Stimulated activated effector memory CD8-positive, alpha-beta T cell treated with anti-CD3 and anti-CD28 coated beads, Interleukin-12 subunit alpha, Interleukin-12 subunit beta, amount 100 ng/mL, for 72 hours (primary cell): ENCODE data around the gene KCNJ14.
A peak's percentile ranks its signal among the peaks of the same experiment; 100 is the strongest.

Experiments used
- ATAC-seq: fragments of 150-1000 bp; cut with Tn5 transposase; 2 replicates; pipeline ENCODE4 v1.10.0; 2021
- DNase-seq, 2 donors: peaks; one replicate each; pipeline ENCODE4 v3.0.0; 2021 to 2022; ENCODE audit warnings: low spot score in 2 of 2
- H3K27ac Mint-ChIP-seq: one replicate; pipeline ENCODE4 v1.8.0; 2022; ENCODE audit warnings: mild to moderate bottlenecking, mixed read lengths
- H3K36me3 Mint-ChIP-seq: one replicate; pipeline ENCODE4 v1.8.0; 2022; ENCODE audit warnings: mild to moderate bottlenecking, mixed read lengths
- H3K4me1 Mint-ChIP-seq: one replicate; pipeline ENCODE4 v1.8.0; 2022; ENCODE audit warnings: mixed read lengths
- H3K4me3 Mint-ChIP-seq: one replicate; pipeline ENCODE4 v1.8.0; 2022; ENCODE audit warnings: mild to moderate bottlenecking, mixed read lengths
- H3K9me3 Mint-ChIP-seq: one replicate; pipeline ENCODE4 v1.8.0; 2022; ENCODE audit warnings: mixed read lengths

Gene KCNJ14

DNA sequence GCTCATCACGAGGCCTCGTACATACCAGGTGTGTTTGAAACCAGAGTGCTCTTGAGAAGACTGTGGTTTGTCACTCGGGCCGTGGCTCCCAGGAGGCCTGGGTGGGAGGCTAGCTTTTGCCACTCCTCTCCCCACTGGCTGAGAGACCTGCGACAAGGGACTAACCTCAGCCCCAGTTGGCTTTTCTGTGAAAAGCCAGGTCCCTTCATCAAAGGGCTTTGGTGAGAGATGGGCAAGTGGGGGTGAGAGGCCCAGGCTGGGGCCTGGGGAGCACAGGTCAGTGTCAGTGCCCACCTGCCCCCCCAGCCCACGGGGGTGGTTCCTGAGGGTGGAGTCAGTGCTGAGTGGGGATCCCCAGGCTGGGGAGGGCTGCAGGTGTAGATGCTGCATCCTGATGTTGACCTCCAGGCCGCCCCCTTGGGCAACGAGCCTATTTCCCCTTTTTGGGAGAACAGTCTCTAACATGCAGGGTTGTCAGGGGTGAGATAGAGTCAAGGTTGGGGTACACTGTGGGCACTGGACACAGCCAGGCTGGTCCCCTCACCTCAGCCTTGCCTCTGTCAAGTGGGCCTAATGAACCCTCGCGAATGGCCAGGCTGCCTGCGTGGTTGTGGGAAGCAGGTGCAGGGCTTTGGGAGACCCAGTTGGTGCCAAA, 661 bp downstream of the KCNJ14 start:
- Mint-ChIP-seq H3K27ac (no peak overlapping the region), H3K9me3 (no peaks in the 10 kb centered on the region), H3K4me3 (no peak overlapping the region), H3K4me1 (peaks cover 25% of the 10 kb centered on the region), H3K36me3 (peaks cover 88% of the 10 kb centered on the region)
- peak; percentile 16 for ATAC-seq
- DNase-seq, result no peak

DNA sequence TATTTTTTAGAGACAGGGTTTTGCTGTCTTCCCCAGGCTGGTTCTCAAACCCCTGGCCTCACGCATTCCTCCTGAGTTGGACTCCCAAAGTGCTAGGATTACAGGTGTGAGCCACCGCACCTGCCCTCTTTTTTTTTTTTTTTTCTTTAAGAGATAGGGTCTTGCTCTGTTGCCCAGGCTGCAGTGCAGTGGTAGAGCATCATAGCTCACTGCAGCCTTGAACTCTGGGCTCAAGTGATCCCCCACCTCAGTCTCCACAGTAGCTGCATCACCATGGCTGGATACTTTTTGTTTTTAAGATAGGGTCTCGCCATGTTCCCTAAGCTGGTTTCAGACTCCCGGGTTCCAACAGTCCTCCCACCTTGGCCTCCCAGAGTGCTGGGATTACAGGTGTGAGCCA, 1.5 kb downstream of the KCNJ14 start:
- peaks cover 86% of the 10 kb centered on the region for H3K36me3 Mint-ChIP-seq
- no peak overlapping the region for H3K4me3 Mint-ChIP-seq
- ATAC-seq, result no peak
- H3K4me1 Mint-ChIP-seq, result peaks cover 17% of the 10 kb centered on the region
- H3K27ac Mint-ChIP-seq, result no peak overlapping the region
- no peaks in the 10 kb centered on the region for H3K9me3 Mint-ChIP-seq
- DNase-seq, result no peak

DNA sequence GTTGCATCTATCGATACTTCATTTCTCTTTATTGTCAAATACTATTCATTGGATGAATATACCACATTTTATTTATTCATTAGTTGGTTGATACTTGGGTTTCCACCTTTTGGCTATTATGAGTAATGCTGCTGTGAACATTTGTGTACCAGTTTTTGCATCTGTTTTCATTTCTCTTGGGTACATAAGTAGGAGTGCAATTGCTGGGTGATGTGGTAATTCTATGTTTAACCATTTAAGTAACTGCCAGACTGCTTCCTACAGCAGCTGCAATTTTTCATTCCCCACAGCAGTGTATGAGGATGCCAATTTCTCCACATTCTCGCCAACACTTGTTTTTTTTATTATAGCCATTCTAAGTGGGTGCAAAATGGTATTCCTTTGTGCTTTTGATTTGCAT, 2.6 kb downstream of the KCNJ14 start:
- Mint-ChIP-seq H3K4me3 (no peak overlapping the region), H3K36me3 (peaks cover 82% of the 10 kb centered on the region), H3K27ac (no peak overlapping the region), H3K9me3 (no peaks in the 10 kb centered on the region), H3K4me1 (peaks cover 13% of the 10 kb centered on the region)
- DNase-seq, result no peak
- no peak for ATAC-seq

DNA sequence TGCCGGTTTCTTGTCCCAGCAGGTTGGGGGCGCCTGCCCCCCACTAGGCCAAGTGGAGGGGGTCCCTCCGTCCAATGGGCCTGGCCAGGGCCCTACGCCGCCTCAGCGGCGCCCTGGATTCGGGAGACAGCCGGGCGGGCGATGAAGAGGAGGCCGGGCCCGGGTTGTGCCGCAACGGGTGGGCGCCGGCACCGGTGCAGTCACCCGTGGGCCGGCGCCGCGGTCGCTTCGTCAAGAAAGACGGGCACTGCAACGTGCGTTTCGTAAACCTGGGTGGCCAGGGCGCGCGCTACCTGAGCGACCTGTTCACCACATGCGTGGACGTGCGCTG, 6.2 kb downstream of the KCNJ14 start:
- no peak overlapping the region for H3K27ac Mint-ChIP-seq
- H3K36me3 Mint-ChIP-seq, result peaks cover 52% of the 10 kb centered on the region
- no peaks in the 10 kb centered on the region for H3K9me3 Mint-ChIP-seq
- no peak overlapping the region for H3K4me3 Mint-ChIP-seq
- ATAC-seq (no peak), DNase-seq (no peak)
- H3K4me1 Mint-ChIP-seq, result peaks cover 19% of the 10 kb centered on the region

DNA sequence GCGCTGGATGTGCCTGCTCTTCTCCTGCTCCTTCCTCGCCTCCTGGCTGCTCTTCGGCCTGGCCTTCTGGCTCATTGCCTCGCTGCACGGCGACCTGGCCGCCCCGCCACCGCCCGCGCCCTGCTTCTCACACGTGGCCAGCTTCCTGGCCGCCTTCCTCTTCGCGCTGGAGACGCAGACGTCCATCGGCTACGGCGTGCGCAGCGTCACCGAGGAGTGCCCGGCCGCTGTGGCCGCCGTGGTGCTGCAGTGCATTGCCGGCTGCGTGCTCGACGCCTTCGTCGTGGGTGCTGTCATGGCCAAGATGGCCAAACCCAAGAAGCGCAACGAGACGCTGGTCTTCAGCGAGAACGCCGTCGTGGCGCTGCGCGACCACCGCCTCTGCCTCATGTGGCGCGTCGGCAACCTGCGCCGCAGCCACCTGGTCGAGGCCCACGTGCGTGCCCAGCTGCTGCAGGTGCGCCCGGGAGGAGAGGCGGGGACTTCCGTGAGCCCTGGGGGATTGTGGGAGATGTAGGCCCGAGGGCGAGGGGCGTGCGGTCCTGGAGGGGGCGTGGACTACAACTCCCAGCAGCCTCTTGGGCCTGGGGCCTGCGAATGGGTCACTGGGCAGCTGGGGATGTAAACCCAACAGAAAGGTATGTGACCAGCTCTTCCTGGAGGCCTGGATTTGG, 6.7 kb downstream of the KCNJ14 start:
- ATAC-seq, result no peak
- Mint-ChIP-seq H3K4me3 (no peak overlapping the region), H3K4me1 (peaks cover 19% of the 10 kb centered on the region), H3K9me3 (no peaks in the 10 kb centered on the region), H3K36me3 (peaks cover 47% of the 10 kb centered on the region), H3K27ac (no peak overlapping the region)
- no peak for DNase-seq

DNA sequence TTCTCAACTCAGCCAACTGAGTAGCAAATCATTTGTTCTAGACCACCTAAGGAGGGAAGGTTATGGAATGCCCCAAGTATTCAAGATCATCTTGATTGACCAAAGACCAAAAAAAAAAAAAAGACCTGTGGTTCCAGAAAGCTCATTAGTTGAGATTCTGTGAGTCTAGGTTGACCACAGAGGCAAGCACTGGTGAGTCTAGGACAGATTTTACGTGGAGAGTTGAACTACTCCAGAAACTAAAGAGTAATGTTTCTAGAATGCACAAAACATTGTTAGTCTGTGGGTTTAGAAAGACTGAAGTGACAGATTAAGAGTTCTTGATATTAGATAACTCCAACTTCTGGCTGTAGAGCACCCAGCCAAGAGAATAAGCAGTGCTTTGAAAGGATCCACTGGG, 9.8 kb downstream of the KCNJ14 start:
- Mint-ChIP-seq H3K27ac (peak overlapping the region; percentile 71), H3K9me3 (no peaks in the 10 kb centered on the region), H3K36me3 (peaks cover 31% of the 10 kb centered on the region), H3K4me3 (no peak overlapping the region), H3K4me1 (peaks cover 34% of the 10 kb centered on the region)
- no peak for DNase-seq
- peak; percentile 33 for ATAC-seq

DNA sequence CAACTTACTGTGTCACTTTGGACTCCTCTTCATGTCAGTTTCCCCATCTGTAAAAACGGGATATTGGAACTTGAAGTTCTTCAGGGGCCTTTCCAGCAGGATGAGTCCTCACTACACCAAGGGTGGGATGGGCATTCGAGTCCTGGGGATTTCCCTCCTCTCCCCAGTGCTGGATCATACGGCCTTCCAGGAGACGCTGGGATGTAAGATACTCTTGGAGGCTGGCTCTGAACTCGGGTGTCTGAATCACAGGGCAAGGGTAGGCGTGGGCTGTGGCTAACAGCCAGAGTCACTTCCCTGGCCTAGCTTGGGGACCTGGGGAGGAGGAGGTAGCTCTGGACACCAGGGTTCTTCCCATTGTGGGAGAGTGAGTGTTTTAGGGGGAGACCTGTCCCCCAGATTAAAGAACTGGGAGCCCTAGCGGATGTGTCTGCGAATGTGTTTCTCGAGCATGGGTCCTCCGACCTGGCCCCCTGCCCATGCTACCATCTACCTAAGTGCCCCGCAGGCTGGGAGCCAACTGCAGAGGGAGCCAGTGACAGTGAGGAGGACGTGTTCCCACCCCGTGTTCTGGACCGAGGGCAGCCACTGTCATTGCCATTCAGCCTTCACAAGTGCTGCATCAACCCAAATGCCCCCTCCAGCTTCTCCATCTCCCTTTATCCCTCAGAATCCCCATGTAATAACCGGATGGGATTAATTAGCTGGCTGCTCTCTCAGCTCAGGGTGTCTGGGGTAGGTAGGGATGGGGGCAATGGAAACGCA, 11.4 kb downstream of the KCNJ14 start:
- Mint-ChIP-seq H3K4me1 (peaks cover 41% of the 10 kb centered on the region), H3K4me3 (no peak overlapping the region), H3K27ac (no peak overlapping the region), H3K36me3 (peaks cover 35% of the 10 kb centered on the region), H3K9me3 (no peaks in the 10 kb centered on the region)
- ATAC-seq, result no peak
- no peak for DNase-seq

DNA sequence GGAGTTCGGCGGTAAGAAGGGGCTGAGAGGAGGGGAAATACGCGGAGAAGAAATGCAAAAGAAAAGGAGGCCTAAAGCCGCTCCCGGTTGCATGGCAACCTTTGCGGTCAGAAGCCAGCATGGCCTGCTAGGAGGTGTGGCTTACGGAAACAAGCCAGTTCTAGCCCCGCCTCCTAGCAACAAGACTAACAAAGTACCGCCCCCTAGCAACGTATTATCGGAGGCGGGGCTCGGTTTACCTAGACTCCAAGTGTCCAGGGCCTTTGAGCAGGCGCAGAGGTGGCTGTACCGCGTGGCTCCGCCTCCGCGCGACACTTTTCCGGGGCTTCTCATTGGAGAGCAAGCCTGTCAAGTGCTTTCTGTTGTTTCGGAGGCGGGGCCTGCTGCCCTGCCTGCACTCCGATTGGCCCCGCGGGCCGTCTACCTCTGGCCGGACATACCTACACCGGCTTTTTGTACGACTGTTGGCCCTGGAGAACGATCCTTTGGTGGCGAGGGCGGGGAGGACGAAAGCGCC, 13.5 kb downstream of the KCNJ14 start:
- peak overlapping the region; percentile 86 for H3K27ac Mint-ChIP-seq
- DNase-seq, result peak; percentile 94 to 99
- ATAC-seq, result peak; percentile 93

DNA sequence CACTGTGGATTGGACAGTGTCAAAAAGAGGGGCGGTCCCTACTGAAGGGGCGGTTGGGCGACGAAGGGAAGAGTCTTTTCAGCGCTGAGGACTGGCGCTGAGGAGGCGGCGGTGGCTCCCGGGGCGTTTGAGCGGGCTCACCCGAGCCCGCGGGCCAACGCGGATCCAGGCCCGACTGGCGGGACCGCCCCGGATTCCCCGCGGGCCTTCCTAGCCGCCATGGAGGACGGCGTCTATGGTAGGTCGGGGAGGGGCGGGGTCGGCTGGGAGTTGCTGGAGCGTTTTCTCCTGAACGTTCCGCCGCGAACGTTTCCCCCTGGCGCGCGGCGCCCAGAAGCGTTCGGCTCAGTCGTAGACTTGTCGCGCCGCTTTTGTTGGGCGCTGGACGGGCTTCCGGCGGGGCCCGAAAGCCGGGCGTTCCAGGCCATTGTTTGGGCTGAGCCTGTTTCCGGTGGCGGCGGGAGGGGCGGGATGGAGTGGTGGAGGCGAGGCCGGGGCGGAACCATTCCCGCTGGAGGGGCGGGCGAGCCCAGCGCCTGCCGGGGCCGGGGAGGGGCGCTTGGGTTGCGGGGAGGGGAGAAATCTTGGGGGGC, 14.0 kb downstream of the KCNJ14 start, which contains the start of gene CYTH2:
CYTH2 (plus strand) TSS at position 81 of the 593 bp plus-strand sequence; CDS start at position 220, 139 bp downstream.
- Mint-ChIP-seq H3K36me3 (peaks cover 52% of the 10 kb centered on the region), H3K27ac (peak within 1 kb of the TSS; percentile 86), H3K4me1 (peaks cover 35% of the 10 kb centered on the region), H3K9me3 (no peaks in the 10 kb centered on the region), H3K4me3 (peak within 1 kb of the TSS; percentile 85)
- ATAC-seq (peak; percentile 37), DNase-seq (peak in 1 of 2 donors; percentile 83)

More for the DNA sequence above, 13.5 kb downstream of the KCNJ14 start:
- Mint-ChIP-seq H3K4me3 (peak overlapping the region; percentile 85), H3K9me3 (no peaks in the 10 kb centered on the region), H3K36me3 (peaks cover 46% of the 10 kb centered on the region), H3K4me1 (peaks cover 37% of the 10 kb centered on the region)

DNA sequence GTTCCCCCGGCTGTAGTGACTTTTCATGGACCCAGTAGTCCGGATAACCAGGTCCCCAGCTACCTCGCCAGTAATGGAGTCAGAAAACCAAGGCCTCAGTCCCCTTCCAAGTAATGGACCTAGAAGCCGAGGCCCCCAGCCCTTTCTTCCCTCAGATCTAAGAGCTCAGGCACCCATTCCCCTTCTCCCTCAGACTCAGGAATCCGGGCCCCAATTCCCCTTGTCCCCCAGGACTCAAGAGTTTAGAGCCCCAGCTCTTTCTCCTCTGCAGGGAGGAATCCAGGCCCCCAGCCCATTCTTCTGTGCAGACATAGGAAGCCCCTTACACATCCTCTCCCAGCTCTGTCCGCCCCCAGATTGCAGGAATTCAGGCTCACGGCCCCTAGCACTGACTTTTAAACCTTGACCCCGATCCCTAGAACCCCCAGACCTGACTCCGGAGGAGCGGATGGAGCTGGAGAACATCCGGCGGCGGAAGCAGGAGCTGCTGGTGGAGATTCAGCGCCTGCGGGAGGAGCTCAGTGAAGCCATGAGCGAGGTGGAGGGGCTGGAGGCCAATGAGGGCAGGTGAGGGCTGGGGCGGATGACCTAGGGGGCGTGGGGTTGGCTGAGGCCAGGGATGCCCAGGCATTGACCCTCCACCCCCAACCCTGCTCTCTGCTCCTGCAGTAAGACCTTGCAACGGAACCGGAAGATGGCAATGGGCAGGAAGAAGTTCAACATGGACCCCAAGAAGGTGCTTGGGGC, 14.7 kb downstream of the KCNJ14 start:
- Mint-ChIP-seq H3K27ac (no peak overlapping the region), H3K36me3 (peaks cover 59% of the 10 kb centered on the region), H3K4me3 (peak overlapping the region; percentile 85), H3K4me1 (peaks cover 34% of the 10 kb centered on the region), H3K9me3 (no peaks in the 10 kb centered on the region)
- ATAC-seq, result no peak
- DNase-seq, result no peak

DNA sequence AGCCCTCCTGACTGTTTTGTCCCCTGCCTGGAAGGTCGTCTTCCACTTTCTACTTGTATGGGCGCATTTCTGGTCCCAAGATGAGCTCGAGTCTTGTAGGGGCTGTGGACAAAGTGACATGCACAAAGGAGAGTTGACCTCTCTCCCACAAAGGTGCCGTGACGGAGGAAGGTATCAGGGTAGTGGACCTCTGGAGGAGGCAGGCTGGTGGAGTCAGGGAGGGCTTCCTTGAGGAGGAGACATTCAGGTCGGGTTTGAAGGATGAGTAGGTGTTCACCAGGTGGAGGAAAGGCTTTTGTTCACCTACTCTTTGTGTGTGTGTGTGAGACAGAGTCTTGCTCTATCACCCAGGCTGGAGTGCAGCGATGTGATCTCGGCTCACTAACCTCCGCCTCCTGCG, 15.5 kb downstream of the KCNJ14 start:
- Mint-ChIP-seq H3K9me3 (no peaks in the 10 kb centered on the region), H3K36me3 (peaks cover 65% of the 10 kb centered on the region), H3K4me3 (peak overlapping the region; percentile 85), H3K4me1 (peaks cover 27% of the 10 kb centered on the region), H3K27ac (no peak overlapping the region)
- no peak for DNase-seq
- ATAC-seq, result no peak

DNA sequence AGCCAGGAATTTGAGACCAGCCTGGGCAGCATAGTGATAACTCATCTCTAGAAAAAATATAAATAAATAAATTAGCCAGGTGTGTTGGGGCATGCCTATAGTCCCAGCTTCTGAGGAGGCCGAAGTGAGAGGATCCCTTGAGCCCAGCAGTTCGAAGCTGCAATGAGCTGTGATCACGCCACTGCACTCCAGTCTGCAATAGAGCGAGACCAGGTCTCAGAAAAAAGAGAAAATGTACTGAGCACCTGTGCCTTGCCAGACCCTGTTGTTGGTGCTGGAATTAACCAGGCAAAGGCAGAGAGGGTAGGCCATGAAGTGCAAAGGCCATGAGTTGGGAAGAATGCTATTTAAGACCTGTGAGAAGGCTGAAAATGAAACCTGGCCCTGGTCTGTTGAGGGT, 16.5 kb downstream of the KCNJ14 start:
- peaks cover 73% of the 10 kb centered on the region for H3K36me3 Mint-ChIP-seq

DNA sequence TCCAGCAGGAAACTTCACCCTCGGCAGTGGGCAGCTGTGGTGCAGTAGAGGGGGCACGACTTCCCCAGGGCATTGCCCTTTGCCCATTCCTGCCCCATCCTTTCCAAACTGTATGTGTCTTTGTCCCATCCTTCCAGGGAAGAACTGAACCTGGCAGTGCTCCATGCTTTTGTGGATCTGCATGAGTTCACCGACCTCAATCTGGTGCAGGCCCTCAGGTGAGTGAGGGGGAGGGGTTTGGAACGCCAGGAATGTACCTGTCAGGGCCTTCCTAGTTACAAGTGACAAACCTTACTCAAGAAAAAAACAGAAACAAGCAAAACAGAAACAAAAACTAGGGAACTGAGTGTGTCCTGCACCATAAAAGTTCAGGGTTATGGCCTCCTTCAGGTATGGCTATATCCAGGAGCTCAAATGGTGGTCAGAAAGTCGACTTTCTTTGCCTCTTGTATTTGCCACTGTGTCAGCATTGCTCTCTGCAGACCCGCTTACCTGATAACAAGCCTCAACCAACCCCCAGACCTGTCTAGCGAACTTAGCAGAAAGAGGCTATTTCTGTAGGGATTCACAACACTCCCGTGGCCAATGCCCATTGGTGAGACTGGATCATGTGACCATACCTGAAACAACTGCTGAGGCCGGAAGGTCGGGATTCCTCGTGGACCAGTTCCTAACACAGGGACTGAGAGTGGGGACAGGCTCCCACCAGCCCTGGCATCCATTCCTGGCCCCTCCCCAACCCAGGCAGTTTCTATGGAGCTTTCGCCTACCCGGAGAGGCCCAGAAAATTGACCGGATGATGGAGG, 18.0 kb downstream of the KCNJ14 start:
- H3K36me3 Mint-ChIP-seq, result peaks cover 73% of the 10 kb centered on the region
- H3K4me3 Mint-ChIP-seq, result no peak overlapping the region
- DNase-seq, result no peak
- no peak for ATAC-seq
- peaks cover 19% of the 10 kb centered on the region for H3K4me1 Mint-ChIP-seq
- H3K27ac Mint-ChIP-seq, result peak overlapping the region; percentile 17
- no peaks in the 10 kb centered on the region for H3K9me3 Mint-ChIP-seq

More for the DNA sequence above, 16.5 kb downstream of the KCNJ14 start:
- H3K27ac Mint-ChIP-seq, result peak overlapping the region; percentile 74
- no peak for ATAC-seq
- no peaks in the 10 kb centered on the region for H3K9me3 Mint-ChIP-seq
- H3K4me3 Mint-ChIP-seq, result no peak overlapping the region
- no peak for DNase-seq
- H3K4me1 Mint-ChIP-seq, result peaks cover 27% of the 10 kb centered on the region

DNA sequence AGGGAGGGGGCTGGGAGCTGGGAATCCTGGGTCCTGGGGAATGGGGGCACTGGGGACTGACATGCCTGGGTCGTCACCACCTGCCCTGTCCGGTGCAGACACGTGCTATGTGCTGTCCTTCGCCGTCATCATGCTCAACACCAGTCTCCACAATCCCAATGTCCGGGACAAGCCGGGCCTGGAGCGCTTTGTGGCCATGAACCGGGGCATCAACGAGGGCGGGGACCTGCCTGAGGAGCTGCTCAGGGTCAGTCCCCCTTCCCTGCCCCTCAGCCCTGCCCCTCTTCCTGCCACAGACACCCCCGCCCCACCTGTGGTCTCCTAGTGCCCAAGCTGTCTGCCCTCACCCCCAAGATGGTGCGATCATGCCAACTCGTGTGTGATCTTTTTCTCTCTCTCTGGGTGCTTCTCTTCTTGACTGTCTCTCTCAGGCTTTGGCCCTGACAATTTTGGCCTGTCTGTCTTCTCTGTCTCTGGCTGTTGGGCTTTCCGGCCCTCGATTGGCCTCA, 18.8 kb downstream of the KCNJ14 start:
- Mint-ChIP-seq H3K4me1 (peaks cover 13% of the 10 kb centered on the region), H3K4me3 (no peak overlapping the region), H3K27ac (peak overlapping the region; percentile 79), H3K9me3 (no peaks in the 10 kb centered on the region), H3K36me3 (peaks cover 69% of the 10 kb centered on the region)
- ATAC-seq (no peak), DNase-seq (no peak)
